PC-3 (cell line): ENCODE data around the gene C1orf141. TPM values are rescaled to one million over a fixed set of nuclear protein-coding genes. Genes with fewer than 3 reads are reported as not detected.

ENCODE experiments used
- ATAC-seq: fragments of 200-7000 bp; cut with Tn5 transposase; 2 replicates; pipeline ENCODE4 v1.9.1; 2020; ENCODE audit warnings: mild to moderate bottlenecking, moderate library complexity
- BruUV-seq: library from RNA; stranded (reverse); fragments of 400-500 nt; replicated peaks from 2 replicates; lab custom pipeline; 2021; lab: Mats Ljungman, UMichigan
- CTCF ChIA-PET: fragments of 300-600 bp; sonication (Branson Sonifier 250); formaldehyde crosslinking; loops from one replicate; lab custom pipeline; 2022; ENCODE audit warnings: antibody characterized with exemption; lab: Charles Lee
- POLR2A ChIA-PET: fragments of 300-600 bp; sonication (Branson Sonifier 250); formaldehyde crosslinking; loops from one replicate; lab custom pipeline; 2022; ENCODE audit warnings: antibody characterized with exemption; ENCODE audit not compliant: unreplicated experiment; lab: Charles Lee
- DNase-seq: peaks from one replicate; pipeline ENCODE4 v3.0.0-alpha.2; 2015
- H2AFZ ChIP-seq: fragments of 300-600 bp; sonication (generic); 2 replicates; pipeline ENCODE4 v1.6.0; 2016; ENCODE audit warnings: antibody characterized with exemption, low read length
- H3F3A ChIP-seq: fragments of 300-600 bp; sonication (generic); one replicate; pipeline ENCODE4 v1.6.0; 2017; ENCODE audit warnings: antibody characterized with exemption, low read length, control low read depth, mild to moderate bottlenecking; ENCODE audit not compliant: unreplicated experiment
- H3K27ac ChIP-seq: fragments of 300-600 bp; sonication (generic); 2 replicates; pipeline ENCODE4 v1.5.1; 2016; ENCODE audit warnings: mild to moderate bottlenecking, low read length
- H3K27me3 ChIP-seq: fragments of 300-600 bp; sonication (generic); 2 replicates; pipeline ENCODE4 v1.6.1; 2016; ENCODE audit warnings: low read length, mixed read lengths
- H3K36me3 ChIP-seq: fragments of 300-600 bp; sonication (generic); 2 replicates; pipeline ENCODE4 v1.6.1; 2016; ENCODE audit warnings: low read depth, mixed run types, low read length, mixed read lengths
- H3K4me1 ChIP-seq: fragments of 300-600 bp; sonication (generic); 2 replicates; pipeline ENCODE4 v1.5.1; 2016; ENCODE audit warnings: low read length; ENCODE audit not compliant: insufficient read depth
- H3K4me2 ChIP-seq: fragments of 300-600 bp; sonication (generic); 2 replicates; pipeline ENCODE4 v1.6.0; 2016; ENCODE audit warnings: low read length
- H3K4me3 ChIP-seq: fragments of 300-600 bp; sonication (generic); 2 replicates; pipeline ENCODE4 v1.5.1; 2016; ENCODE audit warnings: mild to moderate bottlenecking, low read length, mixed read lengths
- H3K79me2 ChIP-seq: fragments of 300-600 bp; sonication (generic); 2 replicates; pipeline ENCODE4 v1.6.1; 2017; ENCODE audit warnings: low read length, mixed read lengths
- H3K9ac ChIP-seq: fragments of 300-600 bp; sonication (generic); 2 replicates; pipeline ENCODE4 v1.6.0; 2016; ENCODE audit warnings: mild to moderate bottlenecking, low read length
- H3K9me2 ChIP-seq: fragments of 300-600 bp; sonication (generic); replicated peaks from 2 replicates; pipeline ENCODE4 v1.6.1; 2016; ENCODE audit warnings: mixed run types, low read length, mixed read lengths
- H3K9me3 ChIP-seq: fragments of 300-600 bp; sonication (generic); 2 replicates; pipeline ENCODE4 v1.6.1; 2016; ENCODE audit warnings: low read length, mixed read lengths
- H4K20me1 ChIP-seq: fragments of 300-600 bp; sonication (generic); 2 replicates; pipeline ENCODE4 v1.6.1; 2016; ENCODE audit warnings: low read length, mixed read lengths
- CTCF ChIP-seq: fragments of 300-600 bp; sonication (generic); conservative IDR thresholded peaks from 2 replicates; pipeline ENCODE4 v1.5.1; 2017; ENCODE audit warnings: antibody characterized with exemption, low read depth, mild to moderate bottlenecking, low read length
- EZH2 ChIP-seq: fragments of 300-600 bp; sonication (generic); IDR thresholded peaks from one replicate; pipeline ENCODE4 v1.6.1; 2017; ENCODE audit warnings: antibody characterized with exemption, mild to moderate bottlenecking, low read length; ENCODE audit not compliant: unreplicated experiment
- EZH2phosphoT487 ChIP-seq: fragments of 300-600 bp; sonication (generic); IDR thresholded peaks from 2 replicates; pipeline ENCODE4 v1.6.1; 2018; ENCODE audit warnings: mild to moderate bottlenecking, antibody characterized with exemption, low read length, borderline replicate concordance
- intact Hi-C: fragments of 100-400 bp; cut with micrococcal nuclease; formaldehyde crosslinking; loops from 2 replicates; pipeline ENCODE4 v1.9.0; 2023
- total RNA-seq: library from RNA; depleted of rRNA; stranded (reverse); fragments of >200 nt; gene quantifications from 2 replicates; pipeline ENCODE4 v1.2.3, GENCODE V29; 2014

Gene C1orf141
- total RNA-seq, 1 experiment from 2014 or later, result not detected

GRCh38 chr1:67135354-67135753, 584 bp upstream of the C1orf141 start:
- H3K9me2 ChIP-seq, result no peaks in the 10 kb centered on the region
- H3K79me2 ChIP-seq, result no peaks in the 10 kb centered on the region
- no peaks in the 10 kb centered on the region for H3K9me3 ChIP-seq
- intact Hi-C loops, result no loop called here
- H3K9ac ChIP-seq, result no peak overlapping the region
- POLR2A ChIA-PET, result no interaction called here
- no peaks in the 10 kb centered on the region for H3K36me3 ChIP-seq
- CTCF ChIA-PET, result no interaction called here
- H3K4me3 ChIP-seq, result no peak overlapping the region
- no peak overlapping the region for H3K4me2 ChIP-seq
- no peaks in the 10 kb centered on the region for H3K27me3 ChIP-seq
- BruUV-seq, result no TSS peak
- no peaks in the 10 kb centered on the region for H3F3A ChIP-seq
- no peaks in the 10 kb centered on the region for H3K4me1 ChIP-seq
- H2AFZ ChIP-seq, result no peak overlapping the region
- no peak overlapping the region for H3K27ac ChIP-seq
- no peak for TF ChIP-seq EZH2phosphoT487
- no peak for TF ChIP-seq EZH2
- TF ChIP-seq CTCF, result no peak
- no peak for ATAC-seq
- DNase-seq, result peak; percentile 16
- no peaks in the 10 kb centered on the region for H4K20me1 ChIP-seq

- ChIA-PET POLR2A (no interaction called here), CTCF (no interaction called here)
Measured at GRCh38 chr1:67133177-67133576, 1.6 kb downstream of the C1orf141 start.

More at GRCh38 chr1:67133177-67133576, 1.6 kb downstream of the C1orf141 start:
- no peaks in the 10 kb centered on the region for H3K9me2 ChIP-seq
- no peak for TF ChIP-seq EZH2phosphoT487
- no peak for TF ChIP-seq EZH2
- no peak for TF ChIP-seq CTCF
- H3K4me1 ChIP-seq, result no peaks in the 10 kb centered on the region
- no peaks in the 10 kb centered on the region for H3K9me3 ChIP-seq
- no peak for DNase-seq
- H3K9ac ChIP-seq, result no peak overlapping the region
- H3K27me3 ChIP-seq, result no peaks in the 10 kb centered on the region
- no peaks in the 10 kb centered on the region for H4K20me1 ChIP-seq
- H3K4me3 ChIP-seq, result no peak overlapping the region
- no peak for ATAC-seq
- H3K27ac ChIP-seq, result no peak overlapping the region
- H3K4me2 ChIP-seq, result no peak overlapping the region
- H3K36me3 ChIP-seq, result no peaks in the 10 kb centered on the region
- no peaks in the 10 kb centered on the region for H3K79me2 ChIP-seq
- H2AFZ ChIP-seq, result no peak overlapping the region
- intact Hi-C loops, result no loop called here
- H3F3A ChIP-seq, result no peaks in the 10 kb centered on the region
- BruUV-seq, result no TSS peak
